GM12872 (cell line): ENCODE results near the gene MCF2L2.

Experiments
- TF ChIP-seq, protein P1 (sequence below): IDR thresholded peaks from 3 replicates; pipeline ENCODE4 v1.5.1; 2011; ENCODE audit warnings: low read depth, mild to moderate bottlenecking, low read length, moderate library complexity; ENCODE audit not compliant: insufficient read depth

The MCF2L2 gene

DNA sequence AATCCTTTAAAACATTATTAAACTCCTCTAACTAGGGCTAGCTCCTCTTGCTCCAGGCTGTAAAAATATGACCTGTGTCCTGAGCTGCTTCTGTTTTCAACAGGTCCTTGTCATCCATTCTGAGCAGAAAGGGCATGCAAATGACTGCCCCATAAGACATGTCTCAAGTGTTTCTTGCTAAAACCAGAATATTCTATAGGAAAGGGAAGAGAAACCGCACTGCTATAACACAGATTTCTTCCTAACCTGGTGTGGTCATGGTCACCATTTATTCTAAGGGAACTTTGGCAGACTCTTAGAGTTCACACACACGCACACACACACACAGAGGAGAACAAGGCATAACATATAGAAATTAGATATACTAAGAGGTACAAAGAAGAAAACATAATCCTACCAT is 209.6 kb downstream of the MCF2L2 start:
- TF ChIP-seq, protein P1, sequence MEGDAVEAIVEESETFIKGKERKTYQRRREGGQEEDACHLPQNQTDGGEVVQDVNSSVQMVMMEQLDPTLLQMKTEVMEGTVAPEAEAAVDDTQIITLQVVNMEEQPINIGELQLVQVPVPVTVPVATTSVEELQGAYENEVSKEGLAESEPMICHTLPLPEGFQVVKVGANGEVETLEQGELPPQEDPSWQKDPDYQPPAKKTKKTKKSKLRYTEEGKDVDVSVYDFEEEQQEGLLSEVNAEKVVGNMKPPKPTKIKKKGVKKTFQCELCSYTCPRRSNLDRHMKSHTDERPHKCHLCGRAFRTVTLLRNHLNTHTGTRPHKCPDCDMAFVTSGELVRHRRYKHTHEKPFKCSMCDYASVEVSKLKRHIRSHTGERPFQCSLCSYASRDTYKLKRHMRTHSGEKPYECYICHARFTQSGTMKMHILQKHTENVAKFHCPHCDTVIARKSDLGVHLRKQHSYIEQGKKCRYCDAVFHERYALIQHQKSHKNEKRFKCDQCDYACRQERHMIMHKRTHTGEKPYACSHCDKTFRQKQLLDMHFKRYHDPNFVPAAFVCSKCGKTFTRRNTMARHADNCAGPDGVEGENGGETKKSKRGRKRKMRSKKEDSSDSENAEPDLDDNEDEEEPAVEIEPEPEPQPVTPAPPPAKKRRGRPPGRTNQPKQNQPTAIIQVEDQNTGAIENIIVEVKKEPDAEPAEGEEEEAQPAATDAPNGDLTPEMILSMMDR, result no peak

DNA sequence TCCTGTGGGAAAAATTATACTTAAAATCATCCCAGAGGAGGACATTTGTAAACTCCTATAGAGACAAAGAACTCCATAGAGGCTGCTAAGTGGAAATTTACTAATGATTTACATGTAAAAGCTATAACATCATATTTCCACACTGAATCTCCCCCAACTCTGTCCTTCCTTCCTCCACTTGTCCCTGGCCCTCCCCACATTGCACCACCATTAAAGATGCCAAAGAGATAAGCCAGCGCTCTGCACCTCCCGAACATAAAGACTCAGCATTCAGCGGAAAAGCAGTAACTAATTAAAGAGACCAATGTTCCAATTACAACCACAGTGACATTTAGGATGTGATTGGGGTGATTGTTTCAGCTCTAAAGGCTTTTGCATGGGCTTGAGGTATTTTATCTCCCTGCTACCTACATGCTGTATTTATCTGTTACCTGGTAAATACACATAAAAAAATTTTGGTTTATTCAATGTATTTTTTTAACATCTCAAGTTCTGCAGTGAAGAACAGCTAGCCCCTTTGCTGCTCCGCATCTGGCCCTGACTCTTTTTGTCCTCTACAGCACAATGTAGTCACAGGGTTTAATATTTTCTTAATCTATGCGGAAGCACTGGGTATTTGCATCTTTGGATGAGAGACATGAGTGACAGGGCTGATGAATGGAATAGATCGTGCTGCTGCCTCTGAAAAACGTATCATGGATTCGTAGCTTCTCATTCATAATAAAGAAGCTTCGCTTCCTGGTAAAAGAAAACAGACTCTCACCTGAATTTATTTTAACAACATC is 210.7 kb downstream of the MCF2L2 start:
- TF ChIP-seq, protein P1, result no peak

- TF ChIP-seq, protein P1, result no peak
Measured at GRCh38 chr3:183215591-183216202, 212.7 kb downstream of the MCF2L2 start.

GRCh38 chr3:183214277-183214612 is 214.2 kb downstream of the MCF2L2 start:
- TF ChIP-seq, protein P1, result no peak

GRCh38 chr3:183213415-183214276 is 214.8 kb downstream of the MCF2L2 start:
- TF ChIP-seq, protein P1, result no peak

- TF ChIP-seq, protein P1, result no peak
Measured at GRCh38 chr3:183212565-183212964, 215.9 kb downstream of the MCF2L2 start.

- TF ChIP-seq, protein P1, result no peak
Measured at GRCh38 chr3:183212096-183212495, 216.3 kb downstream of the MCF2L2 start.
